Limb (tissue), 2 donors: Measurements from ENCODE around the gene ZNF618.

ENCODE experiments used
- DNase-seq, 2 donors: peaks; one replicate each; pipeline ENCODE4 v3.0.0-alpha.2; 2016; ENCODE audit errors: extremely low spot score in 2 of 2

Gene ZNF618

DNA sequence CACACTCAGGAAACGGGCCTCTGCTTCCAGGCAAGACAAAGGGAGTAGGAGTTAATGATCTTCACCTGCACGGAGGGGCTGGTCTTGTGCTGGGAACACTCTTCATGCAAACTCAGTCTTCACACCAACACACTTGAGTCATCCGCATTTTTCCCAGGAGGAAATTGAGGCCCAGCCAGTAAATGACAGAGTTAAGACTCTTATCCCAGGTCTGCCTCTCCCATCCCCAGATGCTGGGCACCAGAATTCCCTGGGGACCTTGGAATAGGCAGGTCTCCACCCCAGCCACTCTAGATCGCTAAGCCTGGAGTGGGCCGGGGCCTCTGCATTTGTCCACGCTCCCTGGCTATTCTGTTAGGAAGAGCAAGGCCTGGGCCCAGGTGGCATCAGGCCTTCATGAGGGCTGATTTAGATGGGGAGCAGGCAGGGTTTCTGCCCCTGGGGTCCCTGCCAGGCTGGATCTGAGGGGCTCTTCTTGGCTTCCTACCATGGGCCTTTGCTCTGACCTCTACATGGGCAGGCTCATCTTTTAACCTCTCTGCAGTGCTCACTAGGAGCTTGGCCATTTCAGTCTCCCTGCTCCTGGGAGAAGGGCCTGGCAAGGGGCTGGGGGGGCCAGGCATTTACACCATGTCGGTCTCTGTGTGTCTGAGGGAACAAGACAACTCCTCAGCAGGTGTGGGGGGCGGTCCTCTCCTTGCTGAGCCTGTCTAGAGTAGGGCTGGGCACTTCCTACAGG, 124.7 kb downstream of the ZNF618 start:
- DNase-seq = peak in 1 of 2 donors; percentile 22

DNA sequence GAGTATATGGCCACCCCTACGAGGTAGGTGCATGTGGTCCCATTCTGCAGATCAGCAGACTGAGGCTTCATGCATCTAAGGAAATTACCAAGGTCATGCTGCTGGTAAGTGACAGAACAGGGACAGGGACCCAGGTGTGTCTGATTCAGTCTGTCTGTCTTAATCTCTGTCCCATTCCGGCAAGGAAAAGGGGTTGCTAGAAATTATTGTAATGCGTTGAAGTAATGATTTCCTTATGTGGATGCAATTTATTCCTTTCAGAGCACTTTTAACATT, 125.2 kb downstream of the ZNF618 start:
- DNase-seq = peak in 1 of 2 donors; percentile 11

DNA sequence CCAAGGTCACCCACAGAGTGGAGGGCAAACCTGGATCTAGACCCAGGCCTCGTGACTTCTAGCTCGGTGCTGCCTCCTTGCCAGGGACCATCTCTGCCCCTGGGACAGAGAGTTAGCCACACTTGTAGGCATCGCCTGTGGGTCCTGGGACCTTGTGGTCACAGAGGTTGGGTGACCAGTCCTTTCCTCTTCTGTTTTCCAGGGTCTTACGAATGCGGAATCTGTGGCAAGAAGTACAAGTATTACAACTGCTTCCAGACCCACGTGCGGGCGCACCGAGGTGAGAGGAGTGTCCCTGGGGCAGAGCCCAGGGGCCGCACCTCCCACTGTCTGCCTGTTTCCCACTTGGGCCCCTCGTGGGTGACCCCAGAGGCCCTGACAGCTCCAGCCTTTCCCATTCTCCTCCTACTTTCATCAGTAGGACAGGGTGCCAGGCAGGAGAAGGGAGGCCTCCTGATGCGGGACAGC, 125.7 kb downstream of the ZNF618 start:
- DNase-seq = peak in 1 of 2 donors; percentile 23

DNA sequence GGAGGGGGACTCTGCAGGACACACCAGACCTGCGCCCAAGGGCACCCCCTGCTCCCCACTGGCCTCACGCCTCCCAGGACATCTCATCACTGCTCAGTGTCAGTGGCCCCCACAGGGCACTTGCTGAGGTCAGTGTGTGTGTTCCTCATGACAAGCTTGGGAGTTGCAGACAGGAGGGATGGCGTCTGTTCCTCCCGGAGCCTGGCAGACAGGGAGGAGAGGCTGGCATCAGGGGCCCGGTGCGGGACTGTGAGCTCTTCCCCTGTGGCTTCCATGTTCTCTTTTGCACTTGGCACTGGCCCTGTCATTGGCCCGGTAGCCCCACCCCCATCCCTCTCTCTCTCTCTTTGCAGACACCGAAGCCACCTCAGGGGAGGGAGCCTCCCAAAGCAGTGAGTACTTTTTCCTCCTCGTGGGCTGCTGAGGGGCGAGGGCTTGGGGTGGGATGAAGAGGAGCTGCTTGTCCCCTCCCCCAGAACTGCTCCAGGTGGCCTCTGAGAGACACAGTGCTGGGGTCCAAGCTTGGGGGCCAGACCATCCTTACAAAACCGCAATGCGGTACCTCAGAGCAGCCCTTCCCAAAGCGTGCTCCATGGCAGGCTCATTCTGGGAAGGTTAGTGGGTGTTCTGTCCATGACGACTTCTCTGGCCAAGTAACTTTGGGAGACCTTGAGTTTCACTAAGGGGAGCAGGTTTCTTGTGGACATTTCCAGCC, 126.3 kb downstream of the ZNF618 start:
- DNase-seq = peak in 1 of 2 donors; percentile 27

DNA sequence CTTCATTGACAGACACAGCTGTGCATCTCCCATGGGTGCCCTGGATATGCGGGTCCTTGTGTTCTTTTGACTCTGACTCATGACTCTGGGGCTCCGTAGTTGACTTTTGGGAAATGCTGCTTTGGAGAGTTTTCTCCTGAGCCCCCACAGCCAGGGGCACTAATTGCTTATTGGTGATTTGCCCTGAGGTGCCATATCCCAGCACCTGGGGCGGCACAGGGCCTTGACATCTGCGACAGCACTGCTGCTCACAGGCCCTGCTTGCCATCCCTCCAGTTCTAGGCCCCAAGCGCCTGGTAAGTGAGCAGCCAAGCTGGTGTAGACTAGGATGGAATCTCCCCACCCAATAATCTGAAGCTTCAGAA, 126.9 kb downstream of the ZNF618 start:
- no peak for DNase-seq

DNA sequence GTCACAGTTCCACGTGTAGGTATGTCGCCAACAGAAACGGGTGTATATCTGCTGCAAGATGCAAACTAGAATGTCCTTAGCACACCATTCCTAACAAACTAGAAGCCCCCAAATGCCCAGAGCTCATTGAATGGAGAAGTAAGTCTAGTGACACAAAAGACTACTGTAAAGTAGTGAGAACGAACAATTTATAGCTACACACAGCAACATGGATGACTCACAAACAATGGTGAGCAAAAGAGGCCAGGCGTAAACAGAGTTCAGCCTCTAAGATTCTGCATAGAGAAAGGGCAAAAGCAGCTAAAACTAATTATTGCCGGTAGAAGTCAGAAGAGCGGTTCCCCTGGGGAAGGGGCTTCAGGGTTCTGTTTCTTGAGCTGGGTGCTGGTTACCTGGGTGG, 127.2 kb downstream of the ZNF618 start:
- peak in 1 of 2 donors; percentile 23 for DNase-seq

DNA sequence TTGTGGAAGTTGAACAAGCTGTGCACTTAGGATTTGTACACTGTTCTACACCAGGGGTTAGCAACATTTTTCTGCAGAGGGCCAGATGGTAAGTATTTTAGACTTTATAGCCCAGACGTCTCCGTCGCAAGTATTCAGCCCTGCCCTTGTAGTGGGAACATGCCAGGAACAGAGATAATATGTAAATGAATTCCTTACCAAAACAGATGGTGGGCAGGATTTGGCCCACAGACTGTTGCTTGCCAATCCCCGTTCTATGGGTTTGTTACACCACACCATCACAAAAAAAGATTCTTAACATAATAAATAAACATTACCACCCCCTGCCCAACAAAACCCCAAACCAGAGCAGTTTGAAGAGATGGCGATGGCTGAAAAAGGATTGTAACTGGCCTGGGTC, 127.6 kb downstream of the ZNF618 start:
- DNase-seq = peak; percentile 25 to 32

DNA sequence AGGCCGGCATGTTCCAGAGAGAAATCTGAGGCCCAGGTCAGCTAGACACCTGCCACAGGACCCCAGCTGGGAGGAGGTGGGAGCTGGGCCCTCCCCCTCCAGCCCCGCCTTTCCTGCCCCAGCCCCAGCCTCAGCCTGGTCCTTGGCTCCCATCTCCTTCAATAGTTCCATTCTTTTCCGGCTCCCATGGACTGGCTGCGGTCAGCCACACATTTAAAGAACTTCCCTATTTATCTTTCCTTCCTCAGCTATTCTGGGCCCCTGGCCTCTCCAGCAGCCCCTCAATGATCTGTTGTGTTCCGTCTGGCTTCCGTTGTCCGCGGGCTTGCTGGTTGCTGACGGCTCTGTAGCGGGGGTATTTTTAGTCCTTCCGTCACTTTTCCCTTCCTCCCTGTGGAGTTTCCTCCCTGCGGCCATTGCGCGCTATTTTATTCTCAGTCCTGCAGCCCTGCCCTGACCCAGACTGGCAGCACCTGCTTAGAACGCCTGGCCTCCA, 128.2 kb downstream of the ZNF618 start:
- DNase-seq = peak; percentile 61 to 62

DNA sequence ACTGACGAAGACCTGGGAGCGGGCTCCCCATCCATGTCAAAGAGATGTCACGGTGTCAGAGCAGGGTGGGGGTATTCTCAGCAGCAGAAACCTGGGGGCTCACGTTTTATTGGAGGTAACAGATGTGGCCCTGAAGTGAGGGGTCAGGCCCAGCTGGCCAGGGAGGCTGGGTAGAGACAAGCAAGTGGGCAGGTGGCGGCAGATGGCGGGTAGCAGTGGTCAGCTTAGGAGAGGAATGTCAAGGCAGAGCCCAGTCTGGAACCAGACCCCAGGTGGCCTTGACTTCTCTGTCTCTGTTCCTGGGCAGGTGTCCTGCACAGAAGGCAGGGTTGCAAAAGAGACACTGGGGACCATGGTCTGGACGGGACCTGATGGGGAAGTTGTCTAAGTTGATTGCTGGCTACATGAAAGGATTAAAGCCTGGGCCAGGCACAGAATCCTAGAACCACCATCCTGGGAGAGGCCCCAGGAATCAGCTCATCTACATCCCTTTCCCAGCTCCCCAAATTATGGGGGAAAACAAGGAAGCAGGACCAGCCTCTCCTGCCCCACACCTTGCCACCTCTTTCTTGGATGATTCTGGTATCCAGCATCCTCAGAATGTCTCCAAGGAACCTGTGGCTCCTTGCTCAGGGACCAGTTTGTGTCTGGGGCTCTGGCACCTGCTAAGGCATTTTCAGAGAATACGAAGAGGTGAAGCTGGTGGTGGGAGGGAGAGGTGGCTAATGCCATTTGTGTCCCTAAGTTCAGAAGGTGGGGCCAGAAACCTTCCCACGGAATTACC, 129.5 kb downstream of the ZNF618 start:
- peak in 1 of 2 donors; percentile 18 for DNase-seq

DNA sequence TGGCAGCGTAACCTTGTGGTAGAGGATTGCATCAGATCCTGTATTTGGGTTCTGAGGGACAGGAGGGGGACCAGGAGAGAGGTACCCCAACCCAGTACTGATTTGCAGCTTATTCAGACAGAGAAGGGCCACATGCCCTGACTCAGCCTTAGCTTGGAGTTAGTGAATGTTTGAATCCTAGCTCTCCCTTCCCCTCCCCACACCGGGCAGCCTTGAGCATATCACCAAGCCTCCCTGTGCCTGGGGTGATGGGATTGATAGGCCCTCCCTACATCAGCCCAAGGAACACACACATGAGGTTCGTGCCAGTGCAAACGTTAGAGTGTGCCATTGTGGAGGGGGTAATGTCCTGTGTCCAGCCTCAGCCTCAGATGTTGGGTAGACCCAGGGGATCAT, 130.0 kb downstream of the ZNF618 start:
- DNase-seq = peak in 1 of 2 donors; percentile 6

DNA sequence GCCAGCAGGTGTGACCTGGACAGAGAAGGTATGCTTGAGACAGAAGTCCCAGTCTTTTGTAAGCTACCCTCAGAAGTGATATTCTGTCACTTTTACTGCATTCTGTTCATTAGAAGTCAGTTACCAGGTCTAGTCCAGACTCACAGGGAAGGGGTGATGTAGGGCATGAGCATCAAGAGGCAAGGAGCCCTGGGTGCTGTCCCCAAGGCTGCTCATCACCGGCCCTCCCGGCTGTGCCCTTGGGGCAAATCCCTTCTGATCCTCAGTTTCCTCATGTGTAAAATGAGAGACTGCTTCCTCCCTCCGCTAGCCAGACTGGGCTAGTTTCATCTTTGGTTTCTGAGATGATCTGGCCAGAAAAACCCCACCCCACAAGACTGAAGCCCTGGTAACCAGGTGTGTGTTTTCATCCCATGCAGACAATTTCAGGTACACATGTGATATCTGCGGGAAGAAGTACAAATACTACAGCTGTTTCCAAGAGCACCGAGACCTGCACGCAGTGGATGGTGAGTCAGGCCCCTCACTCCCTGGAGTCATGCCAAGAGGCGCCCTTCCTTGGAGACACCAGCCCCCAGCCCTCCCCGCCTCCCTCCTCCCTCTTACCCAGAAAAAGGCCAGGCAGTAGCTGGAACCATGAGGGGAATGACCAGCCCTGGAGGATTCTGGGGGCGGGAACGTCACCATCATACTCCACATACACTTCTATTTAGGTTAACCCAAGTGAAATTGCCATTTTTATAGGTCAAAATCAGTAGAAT, 131.0 kb downstream of the ZNF618 start:
- peak in 1 of 2 donors; percentile 29 for DNase-seq

DNA sequence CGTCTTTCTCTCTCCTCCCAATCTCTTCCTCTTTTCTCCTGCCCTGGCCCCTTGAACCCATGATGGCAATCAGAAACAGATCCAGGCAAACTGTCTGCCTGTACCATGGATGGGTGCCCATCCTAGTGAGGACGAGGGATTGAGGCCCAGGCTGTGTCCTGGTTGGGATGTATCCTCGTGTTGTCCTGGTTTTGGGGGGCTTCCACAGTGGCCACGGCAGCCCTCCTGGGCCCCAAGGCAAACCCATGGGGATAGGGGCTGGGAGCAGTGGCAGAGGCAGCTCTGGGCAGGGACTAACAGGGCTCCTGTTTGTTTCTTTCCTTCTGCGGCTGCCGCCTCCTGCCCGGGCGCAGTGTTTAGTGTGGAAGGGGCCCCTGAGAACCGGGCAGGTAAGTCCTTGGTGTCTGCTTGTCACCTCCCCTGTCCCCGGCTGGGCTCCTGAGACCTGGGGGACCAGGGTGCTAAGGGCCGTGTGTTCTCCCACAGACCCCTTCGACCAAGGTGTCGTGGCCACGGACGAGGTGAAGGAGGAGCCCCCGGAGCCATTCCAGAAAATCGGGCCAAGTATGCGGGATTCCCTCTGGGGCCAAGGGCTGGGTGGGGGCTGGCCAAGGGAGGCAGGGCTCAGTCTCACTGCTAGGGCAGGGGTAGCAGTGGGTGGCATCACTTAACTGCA, 132.0 kb downstream of the ZNF618 start:
- peak in 1 of 2 donors; percentile 23 for DNase-seq

DNA sequence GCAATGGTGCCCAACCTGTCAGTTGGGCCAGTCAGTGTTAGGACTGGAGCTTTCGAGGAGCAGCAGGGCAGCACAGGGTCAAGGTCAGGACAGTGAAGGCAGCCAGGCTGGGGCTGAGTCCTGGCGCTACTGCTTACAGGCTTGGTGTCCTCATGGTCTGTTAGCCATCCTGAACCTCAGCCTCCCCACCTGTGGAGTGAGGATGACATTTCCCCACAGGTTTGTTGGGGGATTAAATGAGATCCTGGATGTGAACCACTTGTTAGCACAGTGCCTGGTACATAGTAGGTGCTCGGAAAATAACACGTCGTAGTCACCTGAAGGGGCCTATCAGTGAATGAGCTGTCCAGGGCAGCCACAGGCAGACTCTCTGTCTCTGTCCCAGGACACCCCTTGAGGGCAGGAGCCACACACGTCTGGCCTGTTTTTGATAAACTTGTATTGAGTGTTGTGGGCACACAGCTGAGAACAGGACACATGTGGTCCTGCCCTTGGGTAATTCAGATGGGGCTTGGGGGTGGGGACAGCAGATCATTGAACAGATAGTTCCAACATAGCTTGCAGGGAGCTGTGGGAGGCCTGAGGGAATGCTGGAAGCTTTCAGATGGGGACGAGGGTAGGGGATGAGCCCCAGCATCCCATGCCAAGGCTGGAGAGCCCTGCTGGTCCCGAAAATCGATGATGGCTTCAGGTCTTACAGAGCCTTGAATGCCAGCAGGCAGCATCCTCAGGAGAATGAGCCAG, 132.7 kb downstream of the ZNF618 start:
- peak in 1 of 2 donors; percentile 18 for DNase-seq

DNA sequence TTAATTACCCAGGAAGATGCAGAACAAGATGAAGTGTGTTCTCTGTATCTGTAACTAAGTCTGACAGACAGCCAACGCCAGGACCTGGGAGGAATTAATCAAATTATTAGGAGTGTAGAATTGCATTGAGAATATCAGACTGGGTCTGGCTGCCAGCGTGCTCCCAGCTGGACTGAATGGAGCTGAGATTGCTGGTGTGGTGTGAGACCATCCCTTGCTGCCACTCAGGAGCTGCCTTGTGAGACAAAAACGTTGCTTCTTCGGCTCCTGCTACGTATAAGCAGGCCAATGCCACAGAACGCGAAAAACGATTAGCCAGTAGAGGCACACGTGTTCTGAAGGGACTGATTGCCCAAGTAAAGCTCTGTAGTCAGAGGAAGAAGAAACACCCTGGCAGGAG, 135.2 kb downstream of the ZNF618 start:
- DNase-seq = peak in 1 of 2 donors; percentile 4

DNA sequence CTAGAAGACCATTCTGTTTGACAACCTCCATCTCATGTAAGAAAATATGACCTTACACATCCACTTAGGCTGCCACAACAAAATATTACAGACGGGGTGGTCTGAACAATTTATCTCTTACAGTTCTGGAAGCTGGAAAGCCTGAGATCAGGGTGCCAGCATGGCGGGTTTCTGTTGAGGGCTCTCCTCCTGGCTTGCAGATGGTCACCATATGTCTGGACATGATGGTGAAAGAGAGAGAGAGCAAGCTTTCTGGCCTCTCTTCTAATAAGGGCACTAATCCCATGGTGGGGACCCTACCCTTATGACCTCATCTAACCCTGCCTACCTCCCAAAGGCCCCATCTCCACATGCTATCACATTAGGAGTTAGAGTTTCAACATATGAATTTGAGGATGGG, 136.0 kb downstream of the ZNF618 start:
- no peak for DNase-seq

DNA sequence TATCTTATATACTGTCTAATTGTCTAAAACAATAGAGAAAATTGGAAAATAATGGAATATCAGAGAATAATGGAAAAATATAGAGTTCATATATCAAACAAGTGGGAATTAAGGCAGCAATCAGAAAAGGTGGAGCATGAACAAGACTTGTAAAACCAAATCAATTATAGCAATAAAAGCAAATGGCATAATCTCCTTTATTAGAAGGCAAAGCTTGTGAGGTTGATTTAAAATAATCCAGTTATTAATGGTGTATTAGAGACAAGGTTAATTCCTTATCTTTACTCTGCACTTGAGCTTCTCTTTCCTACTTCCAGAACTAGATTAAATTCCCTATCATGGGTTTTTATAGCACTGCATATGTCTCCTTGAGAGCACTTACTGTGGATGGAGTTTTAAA, 137.9 kb downstream of the ZNF618 start:
- no peak for DNase-seq

DNA sequence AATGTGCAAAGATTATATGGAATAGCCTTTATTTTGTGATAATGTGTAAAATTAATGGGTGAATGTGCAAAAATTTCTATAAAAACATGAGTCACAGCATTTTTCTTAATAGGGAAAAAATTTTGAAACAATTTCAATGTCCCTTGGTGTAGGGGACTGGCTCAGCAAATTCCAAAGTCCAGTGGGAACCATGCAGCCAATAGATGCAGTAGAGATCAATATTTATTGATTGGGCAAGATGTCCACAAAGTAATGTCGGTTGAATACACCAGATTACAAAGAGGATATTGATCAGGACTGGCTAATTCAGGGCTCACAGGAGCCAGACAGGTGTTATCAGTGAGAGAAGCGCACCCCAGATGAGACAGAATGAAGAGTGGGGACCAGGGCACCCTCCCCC, 139.5 kb downstream of the ZNF618 start:
- peak in 1 of 2 donors; percentile 6 for DNase-seq

DNA sequence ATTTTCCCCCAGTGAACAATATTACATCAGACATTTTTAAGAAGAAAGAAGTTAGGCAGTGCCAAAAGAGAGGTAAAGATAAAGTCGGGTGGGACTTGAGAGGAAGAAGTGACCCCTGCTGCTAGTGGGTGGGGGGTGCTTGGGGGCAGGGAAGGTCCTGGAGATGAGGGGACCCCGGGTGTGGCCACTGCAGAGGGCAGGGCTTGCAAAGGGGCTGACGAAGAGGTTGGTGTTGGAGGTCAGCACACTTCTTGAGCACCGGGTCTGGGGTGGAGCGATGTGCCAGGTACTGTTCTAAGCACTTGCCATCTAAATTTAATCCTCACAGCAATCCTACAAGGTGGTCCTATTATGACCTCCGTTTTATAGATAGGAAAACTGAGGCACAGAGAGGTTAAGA, 140.0 kb downstream of the ZNF618 start:
- peak in 1 of 2 donors; percentile 18 for DNase-seq

DNA sequence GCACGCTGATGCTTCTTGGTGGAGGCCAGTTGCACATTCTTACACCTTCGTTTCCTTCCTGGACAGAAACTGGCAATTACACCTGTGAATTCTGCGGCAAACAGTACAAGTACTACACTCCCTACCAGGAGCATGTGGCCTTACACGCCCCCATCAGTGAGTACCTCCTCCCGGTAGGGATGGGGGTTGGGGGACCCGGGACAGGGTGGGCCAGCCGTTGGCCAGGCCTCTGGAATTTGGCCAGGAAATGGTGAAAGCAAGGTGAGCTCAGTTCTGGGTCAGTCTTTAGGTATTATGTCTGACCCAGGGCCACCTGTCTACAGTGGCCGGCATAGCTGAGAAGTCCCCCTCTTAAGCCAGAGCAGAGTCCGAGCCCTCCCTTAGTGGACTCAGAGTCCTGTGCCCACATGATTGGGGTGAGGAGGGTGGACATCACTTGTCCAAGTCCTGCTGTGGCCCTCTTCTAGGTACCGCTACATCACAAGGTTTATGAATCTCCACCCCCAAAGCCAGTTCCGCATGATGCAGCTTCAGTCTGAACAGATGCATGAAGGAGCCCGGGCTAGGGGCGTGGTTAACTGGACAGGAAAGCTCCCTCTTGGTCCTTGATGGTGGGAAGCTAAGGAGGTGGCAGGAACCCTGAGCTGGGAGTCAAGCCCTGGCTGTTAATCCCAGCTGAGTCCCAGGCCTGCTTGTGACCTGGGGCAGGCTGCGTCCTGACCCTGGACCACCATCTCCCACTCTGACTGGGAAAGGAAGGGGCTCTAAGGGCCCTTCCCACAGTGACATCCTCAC, 140.7 kb downstream of the ZNF618 start:
- peak in 1 of 2 donors; percentile 18 for DNase-seq
